ENCODE results near the gene PCBP3. TPM values are rescaled to one million over a fixed set of nuclear protein-coding genes. Genes with fewer than 3 reads are reported as not detected.
"Not testable (repeated sequence)": the region's sequence is repeated elsewhere in the genome, so short reads cannot be mapped to it uniquely, and the experiment has no call there.

The PCBP3 gene
- total RNA-seq, 1 donor from 2014 or later, result 7.6 TPM

GRCh38 chr21:45620201-45620923, 23.2 kb upstream of the PCBP3 start:
- H3K4me3 Mint-ChIP-seq (ENCODE audit: unreplicated experiment), result no peak overlapping the region
- H3K9me3 Mint-ChIP-seq (ENCODE audit: unreplicated experiment), result no peaks in the 10 kb centered on the region
- no peak for TF ChIP-seq CTCF (IDR thresholded peaks at IDR 0.05)
- H3K27me3 Mint-ChIP-seq (ENCODE audit: unreplicated experiment), result peaks cover 51% of the 10 kb centered on the region
- no peak overlapping the region for H3K27ac Mint-ChIP-seq (ENCODE audit: unreplicated experiment)
- peaks cover 2% of the 10 kb centered on the region for H3K4me1 Mint-ChIP-seq (ENCODE audit: unreplicated experiment)
- no peaks in the 10 kb centered on the region for H3K36me3 Mint-ChIP-seq (ENCODE audit: unreplicated experiment)
- DNase-seq (ENCODE audit: extremely low spot score, unreplicated experiment), result no peak

GRCh38 chr21:45621435-45622331, 21.8 kb upstream of the PCBP3 start:
- not testable (repeated sequence) for H3K4me3 Mint-ChIP-seq (ENCODE audit: unreplicated experiment); DNase-seq (ENCODE audit: extremely low spot score, unreplicated experiment); H3K9me3 Mint-ChIP-seq (ENCODE audit: unreplicated experiment); H3K27ac Mint-ChIP-seq (ENCODE audit: unreplicated experiment); H3K4me1 Mint-ChIP-seq (ENCODE audit: unreplicated experiment); H3K36me3 Mint-ChIP-seq (ENCODE audit: unreplicated experiment)
- H3K27me3 Mint-ChIP-seq (ENCODE audit: unreplicated experiment), result peaks cover 62% of the 10 kb centered on the region

- H3K27ac Mint-ChIP-seq (ENCODE audit: unreplicated experiment), result no peak overlapping the region
- H3K9me3 Mint-ChIP-seq (ENCODE audit: unreplicated experiment), result no peaks in the 10 kb centered on the region
- H3K27me3 Mint-ChIP-seq (ENCODE audit: unreplicated experiment), result peaks cover 66% of the 10 kb centered on the region
- H3K4me1 Mint-ChIP-seq (ENCODE audit: unreplicated experiment), result no peaks in the 10 kb centered on the region
- no peak for DNase-seq (ENCODE audit: extremely low spot score, unreplicated experiment)
- TF ChIP-seq CTCF (IDR thresholded peaks at IDR 0.05), result no peak
- H3K4me3 Mint-ChIP-seq (ENCODE audit: unreplicated experiment), result no peak overlapping the region
- H3K36me3 Mint-ChIP-seq (ENCODE audit: unreplicated experiment), result no peaks in the 10 kb centered on the region
Observed at GRCh38 chr21:45622416-45623097, 21.0 kb upstream of the PCBP3 start.

GRCh38 chr21:45623436-45623835, 20.1 kb upstream of the PCBP3 start:
- H3K9me3 Mint-ChIP-seq (ENCODE audit: unreplicated experiment), result no peaks in the 10 kb centered on the region
- no peak overlapping the region for H3K4me3 Mint-ChIP-seq (ENCODE audit: unreplicated experiment)
- H3K27me3 Mint-ChIP-seq (ENCODE audit: unreplicated experiment), result peaks cover 66% of the 10 kb centered on the region
- no peaks in the 10 kb centered on the region for H3K36me3 Mint-ChIP-seq (ENCODE audit: unreplicated experiment)
- no peak overlapping the region for H3K27ac Mint-ChIP-seq (ENCODE audit: unreplicated experiment)
- no peak for TF ChIP-seq CTCF (IDR thresholded peaks at IDR 0.05)
- H3K4me1 Mint-ChIP-seq (ENCODE audit: unreplicated experiment), result no peaks in the 10 kb centered on the region
- DNase-seq (ENCODE audit: extremely low spot score, unreplicated experiment), result no peak

GRCh38 chr21:45626127-45626526, 17.4 kb upstream of the PCBP3 start:
- H3K36me3 Mint-ChIP-seq (ENCODE audit: unreplicated experiment); H3K9me3 Mint-ChIP-seq (ENCODE audit: unreplicated experiment); H3K27ac Mint-ChIP-seq (ENCODE audit: unreplicated experiment); DNase-seq (ENCODE audit: extremely low spot score, unreplicated experiment); H3K4me1 Mint-ChIP-seq (ENCODE audit: unreplicated experiment); H3K4me3 Mint-ChIP-seq (ENCODE audit: unreplicated experiment): not testable (repeated sequence)
- peaks cover 53% of the 10 kb centered on the region for H3K27me3 Mint-ChIP-seq (ENCODE audit: unreplicated experiment)
